Osteocyte (in vitro differentiated cells): Measurements from ENCODE around the gene PTPN22. TPM values are rescaled to one million over a fixed set of nuclear protein-coding genes. Genes with fewer than 3 reads are reported as not detected.
A peak's percentile ranks its signal among the peaks of the same experiment; 100 is the strongest.

Experiments used
- DNase-seq: peaks from one replicate; pipeline ENCODE4 v3.0.0; 2021; ENCODE audit warnings: mixed read lengths; ENCODE audit not compliant: unreplicated experiment; ENCODE audit errors: extremely low spot score
- H3K27ac Mint-ChIP-seq: one replicate; pipeline ENCODE4 v1.8.0; 2021; ENCODE audit warnings: mild to moderate bottlenecking, mixed read lengths; ENCODE audit not compliant: unreplicated experiment
- H3K27me3 Mint-ChIP-seq: one replicate; pipeline ENCODE4 v1.8.0; 2021; ENCODE audit warnings: mixed read lengths; ENCODE audit not compliant: unreplicated experiment
- H3K36me3 Mint-ChIP-seq: one replicate; pipeline ENCODE4 v1.8.0; 2021; ENCODE audit warnings: mixed read lengths; ENCODE audit not compliant: unreplicated experiment
- H3K4me1 Mint-ChIP-seq: one replicate; pipeline ENCODE4 v1.8.0; 2021; ENCODE audit warnings: mixed read lengths; ENCODE audit not compliant: unreplicated experiment
- H3K4me3 Mint-ChIP-seq: one replicate; pipeline ENCODE4 v1.8.0; 2021; ENCODE audit warnings: mild to moderate bottlenecking, moderate library complexity, mixed read lengths; ENCODE audit not compliant: unreplicated experiment
- H3K9me3 Mint-ChIP-seq: one replicate; pipeline ENCODE4 v1.8.0; 2021; ENCODE audit warnings: mixed read lengths; ENCODE audit not compliant: unreplicated experiment
- CTCF ChIP-seq: fragments of 200-600 bp; sonication (generic); IDR thresholded peaks from 2 replicates; pipeline ENCODE4 v1.5.0; 2021; ENCODE audit warnings: antibody characterized with exemption, mild to moderate bottlenecking, moderate library complexity
- total RNA-seq: library from RNA; stranded (reverse); gene quantifications from 2 replicates; pipeline ENCODE4 v1.2.1, GENCODE V29; 2021

The PTPN22 gene
- total RNA-seq, 1 donor from 2014 or later: not detected

DNA sequence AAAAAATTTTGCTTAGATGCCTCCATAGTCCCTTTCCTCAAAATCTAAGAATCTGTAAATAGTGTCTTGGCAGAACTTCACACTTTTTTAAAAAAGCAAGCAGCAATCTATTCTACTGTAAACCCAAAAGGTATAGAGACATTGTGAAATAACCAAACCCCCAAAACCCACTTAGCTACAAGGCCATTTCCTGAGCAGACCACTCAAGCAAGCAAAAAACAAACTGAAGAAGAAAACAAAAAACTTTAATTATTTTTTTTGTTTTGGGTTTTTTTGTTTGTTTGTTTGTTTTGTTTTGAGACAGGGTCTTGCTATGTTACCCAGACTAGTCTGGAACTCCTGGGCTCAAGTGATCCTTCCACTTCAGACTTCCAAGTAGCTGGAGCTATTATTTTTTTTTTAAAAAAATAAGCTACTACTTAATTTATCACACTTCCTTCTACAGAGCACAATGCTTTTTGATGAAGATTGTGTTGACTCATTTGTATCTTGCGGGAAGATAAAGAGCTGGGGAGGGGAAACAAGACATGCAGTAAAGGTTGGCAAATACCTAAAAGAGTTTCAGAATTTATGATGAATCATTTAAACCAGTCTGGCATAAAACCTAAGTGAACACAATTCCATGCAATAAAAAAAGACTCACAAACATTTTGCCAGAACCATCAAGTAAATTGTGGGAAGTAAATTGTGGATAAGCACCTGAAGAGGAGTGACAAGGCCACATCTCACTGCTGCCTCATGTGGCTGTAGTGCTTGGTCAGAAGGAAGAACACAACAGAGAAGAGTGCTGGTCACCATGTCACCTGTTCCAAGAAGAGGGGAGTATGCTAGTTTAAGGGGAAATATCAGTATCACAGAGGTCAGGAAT lies 2.7 kb upstream of the PTPN22 start:
- DNase-seq: no peak
- no peak for TF ChIP-seq CTCF
- no peaks in the 10 kb centered on the region for H3K4me1 Mint-ChIP-seq
- H3K27me3 Mint-ChIP-seq: no peaks in the 10 kb centered on the region
- no peaks in the 10 kb centered on the region for H3K9me3 Mint-ChIP-seq
- no peaks in the 10 kb centered on the region for H3K36me3 Mint-ChIP-seq
- H3K27ac Mint-ChIP-seq: no peak overlapping the region
- no peak overlapping the region for H3K4me3 Mint-ChIP-seq

DNA sequence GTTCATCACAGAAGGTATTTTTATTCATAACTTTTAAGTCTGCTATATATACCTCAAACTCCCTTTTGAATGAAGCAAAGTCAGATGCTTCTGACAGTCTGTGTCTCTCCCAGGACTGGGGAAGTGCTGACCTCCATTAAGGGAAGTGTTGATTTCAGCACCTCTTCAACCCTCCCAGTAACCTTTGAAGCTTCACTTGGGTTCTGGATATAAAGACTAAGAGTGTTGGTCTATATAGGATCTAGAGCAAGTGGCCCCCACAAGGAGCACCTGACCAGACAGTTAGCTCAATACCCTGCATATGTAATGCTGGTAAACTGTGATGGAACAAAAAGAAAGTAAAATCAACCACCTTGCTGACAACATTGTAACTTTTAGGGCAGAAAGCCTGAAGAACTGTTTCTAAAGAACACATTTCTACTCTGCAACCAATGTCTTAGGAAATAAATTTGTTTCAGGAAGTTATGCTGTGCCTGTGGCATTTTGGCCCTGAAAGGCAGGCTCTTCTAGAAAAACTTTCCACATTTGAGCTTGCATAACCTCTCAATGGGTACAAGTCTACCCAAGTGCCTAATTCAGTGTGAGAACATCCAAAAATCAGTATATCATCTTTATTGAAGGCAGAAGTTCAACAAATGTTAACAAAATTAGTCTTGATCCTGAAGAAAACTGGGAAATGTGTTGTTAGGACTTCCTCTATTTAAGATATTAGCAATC lies 865 bp upstream of the PTPN22 start:
- H3K9me3 Mint-ChIP-seq: no peaks in the 10 kb centered on the region
- no peaks in the 10 kb centered on the region for H3K36me3 Mint-ChIP-seq
- no peak for DNase-seq
- H3K27ac Mint-ChIP-seq: no peak overlapping the region
- TF ChIP-seq CTCF: no peak
- H3K4me3 Mint-ChIP-seq: no peak overlapping the region
- no peaks in the 10 kb centered on the region for H3K4me1 Mint-ChIP-seq
- no peaks in the 10 kb centered on the region for H3K27me3 Mint-ChIP-seq

DNA sequence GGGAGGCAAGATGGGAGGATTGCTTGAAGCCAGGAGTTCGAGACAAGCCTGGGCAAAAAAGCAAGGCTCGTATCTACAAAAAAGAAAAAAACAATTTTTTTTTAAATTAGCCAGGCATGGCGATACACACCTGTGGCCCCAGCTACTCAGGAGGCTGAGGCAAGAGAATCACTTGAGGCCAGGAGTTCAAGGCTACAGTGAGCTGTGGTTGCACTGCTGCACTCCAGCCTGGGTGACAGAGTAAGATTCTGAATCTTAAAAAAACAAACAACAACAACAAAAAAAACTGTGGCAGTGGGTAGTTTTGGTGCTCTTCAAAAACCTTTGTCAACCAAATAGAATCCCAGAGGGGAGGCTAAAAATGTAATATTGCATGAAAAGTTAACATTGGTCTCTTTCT lies 734 bp downstream of the PTPN22 start:
- Mint-ChIP-seq H3K9me3 (no peaks in the 10 kb centered on the region), H3K27ac (no peak overlapping the region), H3K4me1 (no peaks in the 10 kb centered on the region), H3K27me3 (no peaks in the 10 kb centered on the region), H3K4me3 (no peak overlapping the region), H3K36me3 (no peaks in the 10 kb centered on the region)
- TF ChIP-seq CTCF: no peak
- no peak for DNase-seq

DNA sequence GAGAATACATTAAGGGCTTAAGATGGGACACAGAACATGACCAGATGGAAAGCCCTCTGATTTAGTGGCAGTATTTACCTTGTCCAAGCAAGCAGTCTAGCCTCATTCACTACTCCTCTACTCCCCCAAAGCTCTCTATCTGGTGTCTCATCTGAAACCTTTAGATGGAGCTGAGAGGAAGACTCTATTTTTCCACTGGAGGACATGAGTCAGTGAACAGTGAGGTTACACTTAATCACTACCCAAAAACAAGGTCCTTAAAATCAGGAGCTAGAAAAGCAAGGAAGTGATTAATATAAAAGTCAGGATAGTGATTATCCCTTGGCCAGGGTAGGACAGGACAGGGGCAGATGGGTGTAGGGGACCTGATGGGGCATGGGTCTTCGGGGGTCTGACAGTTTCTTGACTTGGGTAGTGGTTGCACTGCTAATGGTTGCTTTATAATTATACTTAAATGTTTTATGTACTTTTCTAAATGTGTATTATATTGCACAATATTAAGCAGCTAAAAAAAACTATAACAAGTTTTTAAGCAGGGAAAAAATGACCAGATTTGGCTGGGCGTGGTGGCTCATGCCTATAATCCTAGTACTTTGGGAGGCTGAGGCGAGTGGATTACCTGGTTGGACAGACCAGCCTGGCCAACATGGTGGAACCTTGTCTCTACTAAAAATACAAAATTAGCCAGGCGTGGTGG lies 3.0 kb downstream of the PTPN22 start:
- Mint-ChIP-seq H3K27me3 (no peaks in the 10 kb centered on the region), H3K4me1 (no peaks in the 10 kb centered on the region), H3K36me3 (no peaks in the 10 kb centered on the region), H3K27ac (no peak overlapping the region), H3K9me3 (no peaks in the 10 kb centered on the region), H3K4me3 (no peak overlapping the region)
- TF ChIP-seq CTCF: no peak
- DNase-seq: no peak

DNA sequence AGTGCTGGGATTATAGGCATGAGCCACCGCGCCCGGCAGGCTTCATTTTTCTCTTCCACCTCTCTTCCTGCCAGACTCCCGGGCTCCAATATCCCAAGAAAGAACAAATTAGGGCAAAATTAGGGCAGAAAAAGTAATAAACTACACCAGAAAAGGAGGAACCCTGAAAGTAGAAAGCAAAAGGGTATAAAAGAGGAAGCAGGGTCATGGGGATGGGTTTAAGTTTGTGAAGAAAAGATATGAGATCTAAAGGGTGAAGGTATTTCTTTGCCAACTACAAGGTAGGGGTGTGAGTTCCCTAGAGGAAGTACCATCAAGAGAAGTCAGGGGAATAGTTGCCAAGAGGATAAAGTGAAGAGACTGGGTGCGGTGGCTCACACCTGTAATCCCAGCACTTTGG lies 9.9 kb downstream of the PTPN22 start:
- peaks cover 25% of the 10 kb centered on the region for H3K4me1 Mint-ChIP-seq
- H3K4me3 Mint-ChIP-seq: no peak overlapping the region
- H3K9me3 Mint-ChIP-seq: no peaks in the 10 kb centered on the region
- no peaks in the 10 kb centered on the region for H3K27me3 Mint-ChIP-seq
- TF ChIP-seq CTCF: no peak
- no peaks in the 10 kb centered on the region for H3K36me3 Mint-ChIP-seq
- no peak for DNase-seq
- H3K27ac Mint-ChIP-seq: peak overlapping the region; percentile 63
